Osteocyte (in vitro differentiated cells): Measurements from ENCODE around the gene CCK. TPM values are rescaled to one million over a fixed set of nuclear protein-coding genes. Genes with fewer than 3 reads are reported as not detected.

Experiments used
- DNase-seq: peaks from one replicate; pipeline ENCODE4 v3.0.0; 2021; ENCODE audit warnings: mixed read lengths; ENCODE audit not compliant: unreplicated experiment; ENCODE audit errors: extremely low spot score
- H3K27ac Mint-ChIP-seq: one replicate; pipeline ENCODE4 v1.8.0; 2021; ENCODE audit warnings: mild to moderate bottlenecking, mixed read lengths; ENCODE audit not compliant: unreplicated experiment
- H3K27me3 Mint-ChIP-seq: one replicate; pipeline ENCODE4 v1.8.0; 2021; ENCODE audit warnings: mixed read lengths; ENCODE audit not compliant: unreplicated experiment
- H3K36me3 Mint-ChIP-seq: one replicate; pipeline ENCODE4 v1.8.0; 2021; ENCODE audit warnings: mixed read lengths; ENCODE audit not compliant: unreplicated experiment
- H3K4me1 Mint-ChIP-seq: one replicate; pipeline ENCODE4 v1.8.0; 2021; ENCODE audit warnings: mixed read lengths; ENCODE audit not compliant: unreplicated experiment
- H3K4me3 Mint-ChIP-seq: one replicate; pipeline ENCODE4 v1.8.0; 2021; ENCODE audit warnings: mild to moderate bottlenecking, moderate library complexity, mixed read lengths; ENCODE audit not compliant: unreplicated experiment
- H3K9me3 Mint-ChIP-seq: one replicate; pipeline ENCODE4 v1.8.0; 2021; ENCODE audit warnings: mixed read lengths; ENCODE audit not compliant: unreplicated experiment
- CTCF ChIP-seq: fragments of 200-600 bp; sonication (generic); IDR thresholded peaks from 2 replicates; pipeline ENCODE4 v1.5.0; 2021; ENCODE audit warnings: antibody characterized with exemption, mild to moderate bottlenecking, moderate library complexity
- total RNA-seq: library from RNA; stranded (reverse); gene quantifications from 2 replicates; pipeline ENCODE4 v1.2.1, GENCODE V29; 2021

CCK gene
- total RNA-seq, 1 donor from 2014 or later, result not detected

GRCh38 chr3:42228796-42229195 lies 37.2 kb downstream of the CCK start:
- peak; percentile 32 for TF ChIP-seq CTCF
- Mint-ChIP-seq H3K27ac (no peak overlapping the region), H3K4me3 (no peak overlapping the region), H3K4me1 (peaks cover 6% of the 10 kb centered on the region), H3K27me3 (peaks cover 2% of the 10 kb centered on the region), H3K36me3 (peaks cover 16% of the 10 kb centered on the region), H3K9me3 (no peaks in the 10 kb centered on the region)
- no peak for DNase-seq

GRCh38 chr3:42226470-42227425 lies 39.2 kb downstream of the CCK start:
- H3K27ac Mint-ChIP-seq, result no peak overlapping the region
- peaks cover 2% of the 10 kb centered on the region for H3K27me3 Mint-ChIP-seq
- H3K36me3 Mint-ChIP-seq, result peaks cover 26% of the 10 kb centered on the region
- no peak for DNase-seq
- no peaks in the 10 kb centered on the region for H3K9me3 Mint-ChIP-seq
- H3K4me3 Mint-ChIP-seq, result no peak overlapping the region
- no peak for TF ChIP-seq CTCF
- peaks cover 6% of the 10 kb centered on the region for H3K4me1 Mint-ChIP-seq

- Mint-ChIP-seq H3K27ac (no peak overlapping the region), H3K9me3 (no peaks in the 10 kb centered on the region), H3K36me3 (peaks cover 26% of the 10 kb centered on the region), H3K4me1 (peaks cover 6% of the 10 kb centered on the region), H3K4me3 (no peak overlapping the region), H3K27me3 (peaks cover 2% of the 10 kb centered on the region)
- no peak for TF ChIP-seq CTCF
- no peak for DNase-seq
These were observed 40.3 kb downstream of the CCK start for GRCh38 chr3:42225486-42226363.

- Mint-ChIP-seq H3K4me1 (peaks cover 6% of the 10 kb centered on the region), H3K27ac (no peak overlapping the region), H3K27me3 (peaks cover 2% of the 10 kb centered on the region), H3K36me3 (peaks cover 32% of the 10 kb centered on the region), H3K4me3 (no peak overlapping the region), H3K9me3 (no peaks in the 10 kb centered on the region)
- no peak for TF ChIP-seq CTCF
- no peak for DNase-seq
These were observed 41.1 kb downstream of the CCK start for GRCh38 chr3:42224658-42225421.
